ENCODE measurements around the gene NELL2.
"Not testable (repeated sequence)": the region's sequence is repeated elsewhere in the genome, so short reads cannot be mapped to it uniquely, and the experiment has no call there.

Gene NELL2

GRCh38 chr12:44708218-44708617, 167.9 kb downstream of the NELL2 start:
- H3K4me3 Mint-ChIP-seq: no peak overlapping the region
- peaks cover 16% of the 10 kb centered on the region for H3K4me1 Mint-ChIP-seq
- H3K9me3 Mint-ChIP-seq: no peaks in the 10 kb centered on the region
- peak overlapping the region; percentile 48 to 50 for H3K27ac Mint-ChIP-seq
- ATAC-seq (no peak), DNase-seq (no peak)
- no peaks in the 10 kb centered on the region for H3K27me3 Mint-ChIP-seq

- Mint-ChIP-seq H3K4me3 (no peak overlapping the region), H3K27me3 (no peaks in the 10 kb centered on the region)
Observed at GRCh38 chr12:44703182-44703910, 172.8 kb downstream of the NELL2 start.

GRCh38 chr12:44697511-44697910, 178.6 kb downstream of the NELL2 start:
- Mint-ChIP-seq H3K9me3 (peaks cover 4 to 6% of the 10 kb centered on the region in 2 donors), H3K27ac (no peak overlapping the region), H3K4me3 (no peak overlapping the region), H3K4me1 (peaks cover 29% of the 10 kb centered on the region), H3K27me3 (no peaks in the 10 kb centered on the region)
- no peak for DNase-seq
- ATAC-seq: no peak

More at GRCh38 chr12:44703182-44703910, 172.8 kb downstream of the NELL2 start:
- no peak for ATAC-seq
- Mint-ChIP-seq H3K4me1 (peaks cover 13% of the 10 kb centered on the region), H3K9me3 (no peaks in the 10 kb centered on the region), H3K27ac (no peak overlapping the region)
- DNase-seq: no peak

GRCh38 chr12:44696542-44696941, 179.6 kb downstream of the NELL2 start:
- no peaks in the 10 kb centered on the region for H3K27me3 Mint-ChIP-seq
- H3K4me1 Mint-ChIP-seq: peaks cover 30% of the 10 kb centered on the region
- no peak for ATAC-seq
- no peak overlapping the region for H3K27ac Mint-ChIP-seq
- no peak overlapping the region for H3K4me3 Mint-ChIP-seq
- peaks cover 4 to 6% of the 10 kb centered on the region in 2 donors for H3K9me3 Mint-ChIP-seq
- no peak for DNase-seq

DNA sequence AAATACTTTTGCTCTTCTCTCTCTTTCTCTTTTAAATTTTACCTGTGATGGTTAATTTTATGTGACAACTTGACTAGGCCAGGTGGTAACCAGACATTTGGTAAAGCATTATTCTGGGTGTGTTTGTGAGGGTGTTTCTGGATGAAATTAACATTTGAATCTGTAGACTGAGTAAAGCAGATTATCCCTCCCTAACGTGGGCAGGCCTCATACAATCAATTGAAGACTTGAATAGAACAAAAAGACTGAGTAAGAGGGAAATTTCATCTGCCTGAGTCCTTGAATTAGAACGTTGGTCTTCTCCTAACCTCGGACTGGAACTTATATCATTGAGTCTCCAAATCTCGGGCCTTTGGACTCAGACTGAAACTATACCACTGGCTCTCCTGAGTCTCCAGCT, 182.1 kb downstream of the NELL2 start:
- no peak overlapping the region for H3K27ac Mint-ChIP-seq

GRCh38 chr12:44689587-44689986, 186.5 kb downstream of the NELL2 start:
- Mint-ChIP-seq H3K9me3 (peaks cover 16 to 24% of the 10 kb centered on the region in 2 donors), H3K4me1 (peaks cover 14% of the 10 kb centered on the region), H3K27ac (peak overlapping the region in 1 of 2 donors; percentile 5), H3K4me3 (no peak overlapping the region), H3K27me3 (no peaks in the 10 kb centered on the region)
- no peak for DNase-seq
- no peak for ATAC-seq

More for the DNA sequence above, 182.1 kb downstream of the NELL2 start:
- H3K9me3 Mint-ChIP-seq: peaks cover 6 to 10% of the 10 kb centered on the region in 2 donors
- DNase-seq (no peak), ATAC-seq (no peak)
- no peak overlapping the region for H3K4me3 Mint-ChIP-seq
- H3K27me3 Mint-ChIP-seq: no peaks in the 10 kb centered on the region
- peaks cover 23% of the 10 kb centered on the region for H3K4me1 Mint-ChIP-seq

- Mint-ChIP-seq H3K9me3 (peaks cover 15 to 20% of the 10 kb centered on the region in 2 donors), H3K4me1 (peaks cover 11% of the 10 kb centered on the region), H3K27ac (peak overlapping the region in 1 of 2 donors; percentile 71)
- H3K4me3 Mint-ChIP-seq, DNase-seq, H3K27me3 Mint-ChIP-seq, ATAC-seq: not testable (repeated sequence)
Observed at GRCh38 chr12:44686821-44687432, 189.2 kb downstream of the NELL2 start.

- no peak overlapping the region for H3K4me3 Mint-ChIP-seq
- H3K4me1 Mint-ChIP-seq: no peaks in the 10 kb centered on the region
- no peak overlapping the region for H3K27ac Mint-ChIP-seq
- DNase-seq (no peak), ATAC-seq (peak; percentile 31)
- no peaks in the 10 kb centered on the region for H3K27me3 Mint-ChIP-seq
- H3K9me3 Mint-ChIP-seq: no peaks in the 10 kb centered on the region
Observed at GRCh38 chr12:44677724-44678123, 198.4 kb downstream of the NELL2 start.

- peaks cover 21% of the 10 kb centered on the region for H3K4me1 Mint-ChIP-seq
- DNase-seq (no peak), ATAC-seq (no peak)
- no peak overlapping the region for H3K27ac Mint-ChIP-seq
- H3K9me3 Mint-ChIP-seq: peaks cover 21 to 22% of the 10 kb centered on the region in 2 donors
- no peak overlapping the region for H3K4me3 Mint-ChIP-seq
- H3K27me3 Mint-ChIP-seq: no peaks in the 10 kb centered on the region
Observed at GRCh38 chr12:44674875-44675274, 201.2 kb downstream of the NELL2 start.

DNA sequence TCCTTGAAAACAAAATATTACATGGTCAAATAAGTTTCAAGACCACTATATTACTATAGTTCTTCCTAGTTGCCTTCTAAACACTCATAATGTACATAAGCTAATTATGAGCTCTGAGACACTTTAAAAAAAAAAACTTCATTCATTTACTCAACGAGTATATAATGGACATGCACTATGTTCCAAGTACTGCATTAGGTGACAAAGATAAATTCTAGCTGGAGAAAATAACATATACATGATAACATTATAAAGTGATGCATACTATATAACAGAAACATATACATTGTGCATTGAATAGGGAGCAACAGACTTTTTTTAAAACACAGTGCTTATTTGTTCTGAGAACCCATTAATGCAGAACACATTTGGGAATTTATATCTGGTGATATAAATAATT, 202.3 kb downstream of the NELL2 start:
- no peak for ATAC-seq
- Mint-ChIP-seq H3K4me3 (no peak overlapping the region), H3K27ac (no peak overlapping the region), H3K27me3 (no peaks in the 10 kb centered on the region), H3K9me3 (peaks cover 29 to 30% of the 10 kb centered on the region in 2 donors), H3K4me1 (peaks cover 28% of the 10 kb centered on the region)
- DNase-seq: no peak

- DNase-seq (no peak), ATAC-seq (no peak)
- Mint-ChIP-seq H3K27me3 (no peaks in the 10 kb centered on the region), H3K27ac (no peak overlapping the region), H3K9me3 (peaks cover 30 to 36% of the 10 kb centered on the region in 2 donors), H3K4me1 (peaks cover 37% of the 10 kb centered on the region), H3K4me3 (no peak overlapping the region)
Observed at GRCh38 chr12:44672042-44672441, 204.1 kb downstream of the NELL2 start.

DNA sequence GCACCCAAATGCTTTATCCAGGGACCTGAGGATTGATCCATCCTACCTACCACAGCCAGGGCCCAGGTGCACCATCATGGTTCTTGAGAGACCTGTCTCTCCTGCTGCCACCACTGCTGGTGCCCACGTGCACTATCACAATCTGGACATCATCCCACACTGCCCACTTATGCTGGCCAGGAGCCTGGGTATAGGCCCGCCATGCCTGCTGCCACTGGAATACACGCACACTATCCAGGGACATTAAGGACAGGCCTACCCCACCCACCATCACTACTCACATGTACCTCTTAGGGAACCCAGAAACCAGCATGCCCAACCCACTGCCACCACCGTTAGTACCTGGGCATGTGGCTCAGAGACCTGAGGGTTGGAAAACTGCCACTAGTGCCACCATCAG, 207.7 kb downstream of the NELL2 start:
- Mint-ChIP-seq H3K27me3 (no peaks in the 10 kb centered on the region), H3K9me3 (peaks cover 30 to 36% of the 10 kb centered on the region in 2 donors), H3K4me3 (no peak overlapping the region), H3K4me1 (peaks cover 37% of the 10 kb centered on the region), H3K27ac (peak overlapping the region in 1 of 2 donors; percentile 69)
- ATAC-seq (no peak), DNase-seq (no peak)

DNA sequence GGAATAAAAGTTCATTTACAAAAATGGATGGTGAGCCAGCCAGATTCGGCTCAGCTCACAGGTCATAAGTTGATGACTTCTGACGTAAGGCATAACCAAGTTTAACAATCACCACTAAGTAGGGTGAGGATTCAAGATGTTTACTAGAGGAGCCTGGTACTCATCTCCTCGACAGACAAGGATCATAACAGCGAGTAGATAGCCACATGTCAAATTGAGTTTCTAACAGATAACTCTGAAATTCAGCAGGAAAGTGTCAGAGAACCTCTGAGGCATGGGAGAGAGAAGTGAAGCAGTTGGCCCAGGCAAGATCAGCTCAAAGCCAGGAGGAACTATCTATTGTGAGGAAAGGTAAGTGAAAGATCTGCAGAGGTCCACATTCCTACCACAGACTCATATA, 208.7 kb downstream of the NELL2 start:
- Mint-ChIP-seq H3K27ac (peak overlapping the region in 1 of 2 donors; percentile 45), H3K4me3 (no peak overlapping the region), H3K9me3 (peaks cover 30 to 36% of the 10 kb centered on the region in 2 donors), H3K4me1 (peaks cover 41% of the 10 kb centered on the region), H3K27me3 (no peaks in the 10 kb centered on the region)
- ATAC-seq (no peak), DNase-seq (no peak)

DNA sequence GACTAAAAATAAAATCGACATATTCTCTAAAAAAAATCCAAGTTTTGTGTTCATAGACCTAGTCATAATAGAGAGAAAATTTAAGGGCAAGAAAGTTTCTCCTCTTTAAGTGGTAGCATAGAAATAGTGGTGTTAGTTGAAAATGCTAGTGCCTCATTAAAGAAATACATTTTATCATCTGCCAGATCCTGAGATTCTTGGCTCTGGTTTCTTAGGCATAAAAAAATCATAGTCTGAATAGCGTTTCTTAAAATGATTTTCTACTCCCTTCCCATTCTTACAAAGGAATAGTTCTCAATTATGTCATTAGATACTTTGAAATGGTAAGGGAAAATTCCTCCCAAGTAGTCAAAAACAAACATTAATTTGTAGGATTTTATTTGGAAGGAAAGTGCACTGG, 212.8 kb downstream of the NELL2 start:
- DNase-seq (no peak), ATAC-seq (no peak)
- Mint-ChIP-seq H3K9me3 (peaks cover 4 to 12% of the 10 kb centered on the region in 2 donors), H3K27ac (no peak overlapping the region), H3K4me1 (peaks cover 10% of the 10 kb centered on the region), H3K27me3 (no peaks in the 10 kb centered on the region), H3K4me3 (no peak overlapping the region)

DNA sequence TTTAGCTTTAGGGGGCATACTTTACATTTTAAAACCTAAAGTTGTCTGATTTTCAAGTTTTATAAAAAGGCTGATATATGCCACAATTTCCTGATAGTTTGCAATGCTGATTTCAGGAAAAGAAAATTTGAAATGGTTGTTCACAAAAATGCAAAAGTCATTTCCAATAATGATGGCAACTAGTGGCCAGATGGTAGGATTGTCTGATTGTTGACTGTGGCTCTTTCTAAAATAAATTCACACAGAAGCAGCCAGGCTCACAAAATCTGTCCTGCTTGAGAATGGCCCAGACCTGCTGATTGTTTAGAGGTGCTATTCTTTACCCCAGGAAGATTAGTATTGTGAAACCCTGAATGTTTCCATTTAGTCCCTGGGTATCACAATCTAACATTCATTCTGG, 220.3 kb downstream of the NELL2 start:
- Mint-ChIP-seq H3K9me3 (peaks cover 4% of the 10 kb centered on the region in 2 donors), H3K4me3 (no peak overlapping the region), H3K27me3 (no peaks in the 10 kb centered on the region), H3K27ac (no peak overlapping the region), H3K4me1 (peaks cover 40% of the 10 kb centered on the region)
- no peak for DNase-seq
- no peak for ATAC-seq
